ENCODE measurements around the gene DENND1A. TPM values are rescaled to one million over a fixed set of nuclear protein-coding genes. Genes with fewer than 3 reads are reported as not detected.

Gene DENND1A
- total RNA-seq, 2 donors from 2014 or later = 17.8 to 36.6 TPM

- no peaks in the 10 kb centered on the region for H3K27me3 ChIP-seq (replicated peaks; ENCODE audit: insufficient read depth)
- no peaks in the 10 kb centered on the region for H3K36me3 ChIP-seq
- no peak overlapping the region for H3K4me3 ChIP-seq
- TF ChIP-seq CTCF (IDR thresholded peaks at IDR 0.05) = no peak
- H3K9me3 ChIP-seq = peaks cover 3% of the 10 kb centered on the region
- H3K27ac ChIP-seq = no peak overlapping the region
- no peaks in the 10 kb centered on the region for H3K4me1 ChIP-seq (ENCODE audit: control insufficient read depth in 1 of 2, low read depth in 2 of 2)
- ATAC-seq (ENCODE audit: insufficient number of reproducible peaks, low FRiP score, low read depth) (no peak), DNase-seq (ENCODE audit: low spot score) (no peak)
These were observed 404.5 kb downstream of the DENND1A start for GRCh38 chr9:123525424-123525823.

- Histone ChIP-seq H3K4me3 (no peak overlapping the region), H3K36me3 (no peaks in the 10 kb centered on the region), H3K27me3 (replicated peaks; ENCODE audit: insufficient read depth) (no peaks in the 10 kb centered on the region), H3K27ac (no peak overlapping the region), H3K9me3 (no peaks in the 10 kb centered on the region), H3K4me1 (ENCODE audit: control insufficient read depth in 1 of 2, low read depth in 2 of 2) (no peaks in the 10 kb centered on the region)
- no peak for ATAC-seq (ENCODE audit: insufficient number of reproducible peaks, low FRiP score, low read depth)
- DNase-seq (ENCODE audit: low spot score) = no peak
- TF ChIP-seq CTCF (IDR thresholded peaks at IDR 0.05) = no peak
These were observed 405.1 kb downstream of the DENND1A start for GRCh38 chr9:123524866-123525265.

- no peaks in the 10 kb centered on the region for H3K36me3 ChIP-seq
- H3K27ac ChIP-seq = no peak overlapping the region
- H3K4me1 ChIP-seq (ENCODE audit: control insufficient read depth in 1 of 2, low read depth in 2 of 2) = no peaks in the 10 kb centered on the region
- H3K27me3 ChIP-seq (replicated peaks; ENCODE audit: insufficient read depth) = no peaks in the 10 kb centered on the region
- no peak for ATAC-seq (ENCODE audit: insufficient number of reproducible peaks, low FRiP score, low read depth)
- no peaks in the 10 kb centered on the region for H3K9me3 ChIP-seq
- no peak overlapping the region for H3K4me3 ChIP-seq
- TF ChIP-seq CTCF (IDR thresholded peaks at IDR 0.05) = no peak
- DNase-seq (ENCODE audit: low spot score) = no peak
These were observed 406.1 kb downstream of the DENND1A start for GRCh38 chr9:123523845-123524244.

- H3K4me1 ChIP-seq (ENCODE audit: control insufficient read depth in 1 of 2, low read depth in 2 of 2) = no peaks in the 10 kb centered on the region
- H3K27me3 ChIP-seq (replicated peaks; ENCODE audit: insufficient read depth) = no peaks in the 10 kb centered on the region
- H3K36me3 ChIP-seq = no peaks in the 10 kb centered on the region
- no peak overlapping the region for H3K27ac ChIP-seq
- DNase-seq (ENCODE audit: low spot score) = no peak
- ATAC-seq (ENCODE audit: insufficient number of reproducible peaks, low FRiP score, low read depth) = no peak
- H3K9me3 ChIP-seq = no peaks in the 10 kb centered on the region
- TF ChIP-seq CTCF (IDR thresholded peaks at IDR 0.05) = no peak
- H3K4me3 ChIP-seq = no peak overlapping the region
These were observed 406.9 kb downstream of the DENND1A start for GRCh38 chr9:123523001-123523400.

GRCh38 chr9:123522251-123522650 is 407.7 kb downstream of the DENND1A start:
- no peaks in the 10 kb centered on the region for H3K27me3 ChIP-seq (replicated peaks; ENCODE audit: insufficient read depth)
- TF ChIP-seq CTCF (IDR thresholded peaks at IDR 0.05) = no peak
- H3K4me3 ChIP-seq = no peak overlapping the region
- H3K36me3 ChIP-seq = no peaks in the 10 kb centered on the region
- no peaks in the 10 kb centered on the region for H3K9me3 ChIP-seq
- no peak for ATAC-seq (ENCODE audit: insufficient number of reproducible peaks, low FRiP score, low read depth)
- DNase-seq (ENCODE audit: low spot score) = no peak
- H3K27ac ChIP-seq = no peak overlapping the region
- H3K4me1 ChIP-seq (ENCODE audit: control insufficient read depth in 1 of 2, low read depth in 2 of 2) = no peaks in the 10 kb centered on the region

Measured in thoracic aorta (tissue), 2 donors.